Mammary epithelial cell (primary cell): Measurements from ENCODE around the gene TRIM6.
"Not testable (repeated sequence)": the region's sequence is repeated elsewhere in the genome, so short reads cannot be mapped to it uniquely, and the experiment has no call there.

Experiments
- CTCF ChIP-seq, 2 donors: IDR thresholded peaks in 1 of 2; conservative IDR thresholded peaks in 1 of 2; 2 replicates each; pipeline ENCODE4 v1.5.1; 2011 to 2012; ENCODE audit warnings: inconsistent platforms in 2 of 2, low read length in 2 of 2, mild to moderate bottlenecking in 2 of 2, control low read depth in 1 of 2, low read depth in 1 of 2; ENCODE audit not compliant: insufficient read depth in 1 of 2; ENCODE audit errors: extremely low read depth in 1 of 2
- EZH2 ChIP-seq: IDR thresholded peaks from 2 replicates; pipeline ENCODE4 v1.6.1; 2012; ENCODE audit warnings: low read length, inconsistent platforms, borderline replicate concordance

- not testable (repeated sequence) for TF ChIP-seq CTCF (conservative IDR thresholded peaks at IDR 0.05 in 1 of 2, IDR thresholded peaks at IDR 0.05 in 1 of 2; ENCODE audit: extremely low read depth in 1 of 2, insufficient read depth in 1 of 2, low read depth in 1 of 2, low read length in 2 of 2); EZH2
Measured at GRCh38 chr11:5602791-5603190, 6.4 kb downstream of the TRIM6 start.
